ENCODE measurements around the gene GANC.
A peak's percentile ranks its signal among the peaks of the same experiment; 100 is the strongest.

GANC gene

DNA sequence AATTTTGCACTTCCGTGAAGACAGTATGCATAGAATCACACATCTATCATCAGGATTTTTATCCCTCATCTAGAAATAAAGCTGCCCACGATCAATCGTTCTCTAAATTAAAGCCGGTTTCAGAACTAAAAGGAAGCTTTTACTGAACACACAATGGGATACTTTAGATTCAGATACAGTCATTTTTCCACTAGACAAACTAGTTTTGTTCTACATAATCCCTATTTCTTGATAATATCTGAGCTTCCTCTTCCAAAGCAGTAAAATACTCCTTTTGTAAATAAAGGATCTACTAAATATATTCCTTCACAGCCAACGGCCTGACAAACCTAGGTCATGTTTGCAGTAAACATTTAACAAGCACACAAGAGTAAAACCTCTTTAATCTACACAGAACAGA lies 2.0 kb upstream of the GANC start:
- H3K27me3 ChIP-seq (replicated peaks in 2 of 5; ENCODE audit: control insufficient read depth in 4 of 5, insufficient read depth in 5 of 5, low read length in 4 of 5), result no peaks in the 10 kb centered on the region
- H3K36me3 ChIP-seq (ENCODE audit: control insufficient read depth in 4 of 4, insufficient read depth in 4 of 4, low read length in 3 of 4), result peaks cover 7 to 25% (median 17%) of the 10 kb centered on the region in 4 experiments
- H3K27ac ChIP-seq (ENCODE audit: insufficient read depth in 1 of 2, low read depth in 1 of 2, low read length in 2 of 2, poor library complexity in 1 of 2, severe bottlenecking in 2 of 2), result no peak overlapping the region
- ChIA-PET CTCF (no interaction called here), POLR2A (no interaction called here)
- no peaks in the 10 kb centered on the region for H3K9me3 ChIP-seq (ENCODE audit: control extremely low read depth in 1 of 5, control insufficient read depth in 4 of 5, insufficient read depth in 2 of 5, low read depth in 1 of 5, low read length in 4 of 5)
- no peak overlapping the region for H3K4me3 ChIP-seq (ENCODE audit: control insufficient read depth in 1 of 7, extremely low read depth in 1 of 7, insufficient read depth in 4 of 7, low read depth in 2 of 7, low read length in 6 of 7)
- peaks cover 10 to 45% (median 26%) of the 10 kb centered on the region in 4 experiments for H3K4me1 ChIP-seq (ENCODE audit: control extremely low read depth in 1 of 4, control insufficient read depth in 4 of 4, insufficient read depth in 4 of 4, low read length in 3 of 4)
- 95% methylated on average over 3 of the region's 5 CpGs for WGBS (ENCODE audit: insufficient coverage)
- no peak for DNase-seq

DNA sequence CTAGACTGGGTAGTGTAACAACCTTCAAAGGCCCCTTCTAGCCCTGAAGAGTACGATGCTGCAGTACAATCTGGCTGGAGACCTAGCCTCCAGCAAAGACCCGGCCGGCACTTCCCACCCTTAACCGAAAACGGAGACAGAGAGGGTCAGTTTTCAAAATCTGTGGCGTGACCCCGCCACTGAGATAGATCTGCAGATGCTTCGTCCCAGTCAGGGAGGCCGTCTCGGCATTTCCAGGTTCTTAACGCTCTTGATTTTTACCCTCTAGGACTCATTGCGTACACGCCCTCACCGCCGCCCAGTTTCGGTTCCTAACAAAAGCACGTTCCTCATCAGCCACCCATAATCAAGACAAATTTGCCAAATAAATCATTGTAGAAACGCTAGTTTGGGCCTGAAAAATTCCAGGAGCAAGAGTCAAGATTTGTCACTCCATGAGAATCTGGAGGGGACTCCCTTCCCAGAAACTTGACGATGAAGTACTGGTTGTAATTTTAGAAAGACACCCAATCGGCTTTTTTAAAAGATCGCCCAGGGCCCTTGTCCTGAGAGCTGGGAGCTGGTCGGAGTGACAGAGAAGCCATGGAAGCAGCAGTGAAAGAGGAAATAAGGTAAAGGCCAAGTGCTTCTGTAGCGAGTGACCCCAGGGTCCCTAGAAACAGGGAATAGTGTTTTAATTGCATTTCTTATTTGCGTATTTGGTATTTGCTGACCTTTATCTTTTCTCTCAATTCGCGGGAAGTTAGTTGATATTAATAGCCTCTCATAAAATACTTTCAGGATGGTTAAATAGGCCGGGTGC lies 1.1 kb downstream of the GANC start:
- Histone ChIP-seq H3K27me3 (replicated peaks in 2 of 5; ENCODE audit: control insufficient read depth in 4 of 5, insufficient read depth in 5 of 5, low read length in 4 of 5) (no peaks in the 10 kb centered on the region), H3K36me3 (ENCODE audit: control insufficient read depth in 4 of 4, insufficient read depth in 4 of 4, low read length in 3 of 4) (peaks cover 0 to 6% (median 2%) of the 10 kb centered on the region in 4 experiments), H3K27ac (ENCODE audit: insufficient read depth in 1 of 2, low read depth in 1 of 2, low read length in 2 of 2, poor library complexity in 1 of 2, severe bottlenecking in 2 of 2) (peak overlapping the region; percentile 85 to 93), H3K9me3 (ENCODE audit: control extremely low read depth in 1 of 5, control insufficient read depth in 4 of 5, insufficient read depth in 2 of 5, low read depth in 1 of 5, low read length in 4 of 5) (no peaks in the 10 kb centered on the region), H3K4me1 (ENCODE audit: control extremely low read depth in 1 of 4, control insufficient read depth in 4 of 4, insufficient read depth in 4 of 4, low read length in 3 of 4) (peaks cover 10 to 49% (median 27%) of the 10 kb centered on the region in 4 experiments), H3K4me3 (ENCODE audit: control insufficient read depth in 1 of 7, extremely low read depth in 1 of 7, insufficient read depth in 4 of 7, low read depth in 2 of 7, low read length in 6 of 7) (peak overlapping the region; percentile 79 to 100 (median 97))
- 0% methylated on average over 23 of the region's 27 CpGs for WGBS (ENCODE audit: insufficient coverage)
- ChIA-PET POLR2A (interaction anchor here (0.5 to 0.6 kb wide), 3 partner anchors 109 to 1175 kb away, joined by 3 read pairs; no protein-coding TSS in a partner anchor), CTCF (interaction anchor here (1.1 to 1.5 kb wide), 2 partner anchors 16 to 198 kb away, joined by 3 to 4 read pairs; no protein-coding TSS in a partner anchor)
- DNase-seq, result peak; percentile 45 to 77 (median 74)

DNA sequence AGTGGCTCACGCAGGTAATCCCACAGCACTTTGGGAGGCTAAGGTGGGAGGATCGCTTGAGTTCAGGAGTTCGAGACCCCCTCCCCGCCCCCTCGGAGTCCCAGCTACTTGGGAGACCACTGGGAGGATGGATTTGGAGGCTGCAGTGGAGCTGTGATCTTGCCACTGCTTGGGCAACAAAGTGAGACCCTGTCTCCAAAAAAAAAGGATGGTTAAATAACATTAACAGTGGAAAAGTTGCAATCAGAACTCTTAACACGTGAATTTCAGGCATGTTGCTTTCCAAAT lies 1.6 kb downstream of the GANC start:
- no peaks in the 10 kb centered on the region for H3K27me3 ChIP-seq (replicated peaks in 2 of 5; ENCODE audit: control insufficient read depth in 4 of 5, insufficient read depth in 5 of 5, low read length in 4 of 5)
- POLR2A ChIA-PET, result no interaction called here
- DNase-seq, result no peak
- H3K27ac ChIP-seq (ENCODE audit: insufficient read depth in 1 of 2, low read depth in 1 of 2, low read length in 2 of 2, poor library complexity in 1 of 2, severe bottlenecking in 2 of 2), result peak overlapping the region; percentile 85 to 93
- peak overlapping the region in 6 of 7 experiments; percentile 79 to 100 (median 98) for H3K4me3 ChIP-seq (ENCODE audit: control insufficient read depth in 1 of 7, extremely low read depth in 1 of 7, insufficient read depth in 4 of 7, low read depth in 2 of 7, low read length in 6 of 7)
- CTCF ChIA-PET, result interaction anchor here (1.1 kb wide), 1 partner anchor 15 kb away, joined by 4 read pairs; no protein-coding TSS in a partner anchor
- no peaks in the 10 kb centered on the region for H3K9me3 ChIP-seq (ENCODE audit: control extremely low read depth in 1 of 5, control insufficient read depth in 4 of 5, insufficient read depth in 2 of 5, low read depth in 1 of 5, low read length in 4 of 5)
- peaks cover 10 to 51% (median 32%) of the 10 kb centered on the region in 4 experiments for H3K4me1 ChIP-seq (ENCODE audit: control extremely low read depth in 1 of 4, control insufficient read depth in 4 of 4, insufficient read depth in 4 of 4, low read length in 3 of 4)
- H3K36me3 ChIP-seq (ENCODE audit: control insufficient read depth in 4 of 4, insufficient read depth in 4 of 4, low read length in 3 of 4), result peaks cover 0 to 6% (median 3%) of the 10 kb centered on the region in 4 experiments
- WGBS (ENCODE audit: insufficient coverage), result 79% methylated on average over 5 of the region's 6 CpGs

DNA sequence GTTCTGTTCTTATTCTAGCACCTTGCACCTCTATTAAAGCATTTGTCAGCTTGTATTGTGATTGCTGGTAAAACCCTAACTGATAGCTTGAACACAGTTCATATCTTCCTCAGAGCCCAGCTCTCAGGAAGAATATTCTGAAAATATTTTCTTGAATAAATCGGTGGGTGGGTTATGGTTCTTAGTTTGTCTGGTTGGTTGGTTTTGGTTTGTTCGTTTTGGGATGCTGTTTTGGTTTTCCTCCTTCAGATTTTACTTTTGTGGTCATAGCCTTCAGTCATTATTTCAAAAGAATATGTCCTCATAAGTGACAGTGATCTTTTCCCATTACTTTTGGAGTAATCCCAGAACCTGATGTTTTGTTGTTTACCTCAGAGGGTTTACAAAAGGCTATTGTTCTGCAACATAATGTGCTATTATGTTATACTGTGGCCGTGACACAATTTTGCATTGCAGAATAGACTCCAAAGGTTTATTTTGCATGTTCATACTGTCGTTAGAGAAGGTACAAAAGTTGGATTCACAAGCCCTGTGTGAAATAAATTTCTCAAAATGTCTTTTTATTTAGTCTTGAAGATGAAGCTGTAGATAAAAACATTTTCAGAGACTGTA lies 2.9 kb downstream of the GANC start:
- H3K27me3 ChIP-seq (replicated peaks in 2 of 5; ENCODE audit: control insufficient read depth in 4 of 5, insufficient read depth in 5 of 5, low read length in 4 of 5), result no peaks in the 10 kb centered on the region
- WGBS (ENCODE audit: insufficient coverage), result 72% methylated on average over 2 of the region's 4 CpGs
- peaks cover 10 to 50% (median 32%) of the 10 kb centered on the region in 4 experiments for H3K4me1 ChIP-seq (ENCODE audit: control extremely low read depth in 1 of 4, control insufficient read depth in 4 of 4, insufficient read depth in 4 of 4, low read length in 3 of 4)
- H3K36me3 ChIP-seq (ENCODE audit: control insufficient read depth in 4 of 4, insufficient read depth in 4 of 4, low read length in 3 of 4), result peaks cover 3 to 11% (median 7%) of the 10 kb centered on the region in 4 experiments
- ChIA-PET POLR2A (no interaction called here), CTCF (interaction anchor here (0.9 to 1.1 kb wide), 2 partner anchors 10 to 49 kb away, joined by 3 read pairs; no protein-coding TSS in a partner anchor)
- H3K27ac ChIP-seq (ENCODE audit: insufficient read depth in 1 of 2, low read depth in 1 of 2, low read length in 2 of 2, poor library complexity in 1 of 2, severe bottlenecking in 2 of 2), result peak overlapping the region; percentile 9 to 93
- no peak for DNase-seq
- no peaks in the 10 kb centered on the region for H3K9me3 ChIP-seq (ENCODE audit: control extremely low read depth in 1 of 5, control insufficient read depth in 4 of 5, insufficient read depth in 2 of 5, low read depth in 1 of 5, low read length in 4 of 5)
- peak overlapping the region in 5 of 7 experiments; percentile 25 to 100 (median 97) for H3K4me3 ChIP-seq (ENCODE audit: control insufficient read depth in 1 of 7, extremely low read depth in 1 of 7, insufficient read depth in 4 of 7, low read depth in 2 of 7, low read length in 6 of 7)

DNA sequence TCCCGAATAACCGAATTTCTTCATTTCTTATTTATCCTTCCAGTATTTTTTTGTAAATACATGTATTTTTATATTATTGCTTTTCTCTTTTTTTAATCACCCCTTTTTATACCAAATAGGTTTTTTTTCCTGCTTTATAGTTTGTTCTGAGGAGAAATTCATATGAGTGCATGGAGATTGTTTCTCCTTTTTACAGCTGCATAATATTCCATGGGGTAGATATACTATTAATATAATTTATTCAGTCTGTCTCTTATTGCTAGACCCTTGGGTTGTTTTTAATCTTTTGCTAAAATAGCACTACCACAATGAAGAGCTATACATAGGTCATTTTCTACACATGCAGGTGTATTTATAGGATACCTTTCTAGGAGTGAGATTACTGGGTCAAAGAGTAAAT lies 3.8 kb downstream of the GANC start:
- no CpG with 5 or more reads among the region's 2 CpGs for WGBS (ENCODE audit: insufficient coverage)
- no peaks in the 10 kb centered on the region for H3K27me3 ChIP-seq (replicated peaks in 2 of 5; ENCODE audit: control insufficient read depth in 4 of 5, insufficient read depth in 5 of 5, low read length in 4 of 5)
- CTCF ChIA-PET, result interaction anchor here (0.9 kb wide), 1 partner anchor 11 kb away, joined by 3 read pairs; no protein-coding TSS in a partner anchor
- H3K4me3 ChIP-seq (ENCODE audit: control insufficient read depth in 1 of 7, extremely low read depth in 1 of 7, insufficient read depth in 4 of 7, low read depth in 2 of 7, low read length in 6 of 7), result no peak overlapping the region
- no peak for DNase-seq
- H3K9me3 ChIP-seq (ENCODE audit: control extremely low read depth in 1 of 5, control insufficient read depth in 4 of 5, insufficient read depth in 2 of 5, low read depth in 1 of 5, low read length in 4 of 5), result no peaks in the 10 kb centered on the region
- H3K27ac ChIP-seq (ENCODE audit: insufficient read depth in 1 of 2, low read depth in 1 of 2, low read length in 2 of 2, poor library complexity in 1 of 2, severe bottlenecking in 2 of 2), result no peak overlapping the region
- POLR2A ChIA-PET, result no interaction called here
- peaks cover 7 to 45% (median 31%) of the 10 kb centered on the region in 4 experiments for H3K4me1 ChIP-seq (ENCODE audit: control extremely low read depth in 1 of 4, control insufficient read depth in 4 of 4, insufficient read depth in 4 of 4, low read length in 3 of 4)
- H3K36me3 ChIP-seq (ENCODE audit: control insufficient read depth in 4 of 4, insufficient read depth in 4 of 4, low read length in 3 of 4), result peaks cover 5 to 14% (median 11%) of the 10 kb centered on the region in 4 experiments

DNA sequence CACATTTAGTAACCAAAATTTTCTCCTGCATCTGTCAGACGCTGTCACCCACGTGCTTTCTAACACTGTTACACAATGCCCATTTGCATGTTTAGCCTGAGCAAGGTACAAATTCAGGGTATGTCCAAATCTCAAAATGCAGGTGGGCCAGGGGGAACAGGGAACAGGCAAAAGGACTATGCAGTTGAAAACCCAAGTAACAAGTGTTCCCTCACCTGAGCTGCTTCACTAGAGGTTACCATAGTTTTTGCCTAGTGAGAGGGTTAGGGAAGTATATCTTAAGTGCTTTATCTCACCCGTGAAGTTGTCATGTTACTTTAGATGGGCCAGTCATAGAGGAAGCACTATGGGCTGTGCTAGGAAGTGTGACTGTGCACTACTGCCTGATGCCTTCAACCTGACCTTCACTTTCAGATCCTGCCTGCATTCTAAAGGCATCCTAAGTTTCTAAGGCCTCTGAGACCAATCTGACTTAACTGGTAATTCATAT lies 6.3 kb downstream of the GANC start:
- H3K4me3 ChIP-seq (ENCODE audit: control insufficient read depth in 1 of 7, extremely low read depth in 1 of 7, insufficient read depth in 4 of 7, low read depth in 2 of 7, low read length in 6 of 7), result no peak overlapping the region
- H3K27ac ChIP-seq (ENCODE audit: insufficient read depth in 1 of 2, low read depth in 1 of 2, low read length in 2 of 2, poor library complexity in 1 of 2, severe bottlenecking in 2 of 2), result peak overlapping the region in 1 of 2 experiments; percentile 32
- peak; percentile 11 to 71 (median 64) for DNase-seq
- POLR2A ChIA-PET, result interaction anchor here (1.0 kb wide), 1 partner anchor 26 kb away, joined by 4 read pairs; no protein-coding TSS in a partner anchor
- H3K4me1 ChIP-seq (ENCODE audit: control extremely low read depth in 1 of 4, control insufficient read depth in 4 of 4, insufficient read depth in 4 of 4, low read length in 3 of 4), result peaks cover 7 to 29% (median 18%) of the 10 kb centered on the region in 4 experiments
- H3K36me3 ChIP-seq (ENCODE audit: control insufficient read depth in 4 of 4, insufficient read depth in 4 of 4, low read length in 3 of 4), result peaks cover 9 to 27% (median 18%) of the 10 kb centered on the region in 4 experiments
- WGBS (ENCODE audit: insufficient coverage), result no CpG with 5 or more reads among the region's 3 CpGs
- no peaks in the 10 kb centered on the region for H3K27me3 ChIP-seq (replicated peaks in 2 of 5; ENCODE audit: control insufficient read depth in 4 of 5, insufficient read depth in 5 of 5, low read length in 4 of 5)
- CTCF ChIA-PET, result interaction anchor here (0.8 kb wide), 1 partner anchor 10 kb away, joined by 3 read pairs; no protein-coding TSS in a partner anchor
- H3K9me3 ChIP-seq (ENCODE audit: control extremely low read depth in 1 of 5, control insufficient read depth in 4 of 5, insufficient read depth in 2 of 5, low read depth in 1 of 5, low read length in 4 of 5), result no peaks in the 10 kb centered on the region
